Caco-2 (cell line): ENCODE data around the gene PIGH. TPM values are rescaled to one million over a fixed set of nuclear protein-coding genes. Genes with fewer than 3 reads are reported as not detected.

Source experiments
- Bru-seq: library from RNA; stranded (reverse); fragments of 400-500 nt; gene quantifications from one replicate; lab custom pipeline; 2021; lab: Mats Ljungman, UMichigan
- BruChase-seq, 2 experiments: library from RNA; stranded (reverse); fragments of 400-500 nt; gene quantifications; one replicate each; lab custom pipeline; 2021; lab: Mats Ljungman, UMichigan
- BruUV-seq: library from RNA; stranded (reverse); fragments of 400-500 nt; replicated peaks from 2 replicates; lab custom pipeline; 2021; lab: Mats Ljungman, UMichigan
- CTCF ChIA-PET: fragments of 300-600 bp; sonication (Branson Sonifier 250); formaldehyde crosslinking; loops from one replicate; lab custom pipeline; 2022; ENCODE audit warnings: antibody characterized with exemption; lab: Charles Lee
- POLR2A ChIA-PET: fragments of 300-600 bp; sonication (Branson Sonifier 250); formaldehyde crosslinking; loops from one replicate; lab custom pipeline; 2022; ENCODE audit warnings: antibody characterized with exemption; lab: Charles Lee
- DNase-seq, 2 experiments: peaks; one replicate each; pipeline versions ENCODE4 v3.0.0 to v3.0.0-alpha.2; 2020 to 2022
- H3K27me3 ChIP-seq: replicated peaks from 2 replicates; pipeline ENCODE4 v1.6.0; 2011; ENCODE audit warnings: low read length; ENCODE audit not compliant: control insufficient read depth, insufficient read depth
- H3K36me3 ChIP-seq: 2 replicates; pipeline ENCODE4 v1.5.1; 2011; ENCODE audit warnings: low read length; ENCODE audit not compliant: control insufficient read depth, insufficient read depth
- H3K4me1 ChIP-seq: fragments of 250-450 bp; sonication (Bioruptor Pico); 2 replicates; pipeline ENCODE4 v1.5.1; 2020; ENCODE audit warnings: mild to moderate bottlenecking
- H3K4me3 ChIP-seq: 2 replicates; pipeline ENCODE4 v1.5.1; 2011; ENCODE audit warnings: low read depth, mild to moderate bottlenecking, control low read depth, low read length
- H3K9me3 ChIP-seq: fragments of 250-450 bp; sonication (Bioruptor Pico); 2 replicates; pipeline ENCODE4 v1.5.1; 2020; ENCODE audit warnings: mild to moderate bottlenecking, moderate library complexity
- H3K27ac Mint-ChIP-seq: one replicate; pipeline ENCODE4 v1.8.0; 2022; ENCODE audit warnings: mixed read lengths; ENCODE audit not compliant: unreplicated experiment
- H3K27me3 Mint-ChIP-seq: one replicate; pipeline ENCODE4 v1.8.0; 2022; ENCODE audit warnings: mixed read lengths; ENCODE audit not compliant: insufficient read depth, unreplicated experiment
- H3K36me3 Mint-ChIP-seq: one replicate; pipeline ENCODE4 v1.8.0; 2022; ENCODE audit warnings: mild to moderate bottlenecking, mixed read lengths; ENCODE audit not compliant: insufficient read depth, unreplicated experiment
- H3K4me1 Mint-ChIP-seq: one replicate; pipeline ENCODE4 v1.8.0; 2022; ENCODE audit warnings: low read depth, mixed read lengths; ENCODE audit not compliant: unreplicated experiment
- H3K4me3 Mint-ChIP-seq: one replicate; pipeline ENCODE4 v1.8.0; 2022; ENCODE audit warnings: mild to moderate bottlenecking, moderate library complexity, mixed read lengths; ENCODE audit not compliant: unreplicated experiment
- H3K9me3 Mint-ChIP-seq: one replicate; pipeline ENCODE4 v1.8.0; 2022; ENCODE audit warnings: mixed read lengths; ENCODE audit not compliant: unreplicated experiment
- intact Hi-C: fragments of 100-400 bp; cut with micrococcal nuclease; formaldehyde crosslinking; loops from one replicate; pipeline ENCODE4 v1.10.0; 2022; ENCODE audit not compliant: unreplicated experiment
- long read RNA-seq: library from polyadenylated mRNA; stranded (forward); transcript quantifications from one replicate; pipeline ENCODE4 v2.0.0, GENCODE V29; 2022
- total RNA-seq: library from RNA; stranded (reverse); gene quantifications from 2 replicates; pipeline ENCODE4 v1.2.3, GENCODE V29; 2022
- TF ChIP-seq, protein P1 (sequence below), 2 experiments: fragments of 200-600 bp in 1 of 2; IDR thresholded peaks; 1 replicate in 1 of 2; 2 replicates in 1 of 2; pipeline versions ENCODE4 v1.5.1 to v1.8.0; 2011 to 2022; ENCODE audit warnings: antibody characterized with exemption in 1 of 2, control low read depth in 1 of 2, inconsistent platforms in 1 of 2, low read depth in 1 of 2, low read length in 1 of 2, mild to moderate bottlenecking in 1 of 2, moderate library complexity in 1 of 2; ENCODE audit not compliant: insufficient read depth in 1 of 2, severe bottlenecking in 1 of 2, unreplicated experiment in 1 of 2

The PIGH gene, protein sequence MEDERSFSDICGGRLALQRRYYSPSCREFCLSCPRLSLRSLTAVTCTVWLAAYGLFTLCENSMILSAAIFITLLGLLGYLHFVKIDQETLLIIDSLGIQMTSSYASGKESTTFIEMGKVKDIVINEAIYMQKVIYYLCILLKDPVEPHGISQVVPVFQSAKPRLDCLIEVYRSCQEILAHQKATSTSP
- total RNA-seq (16.9 and 20.4 TPM in 2 replicates), Bru-seq, nascent RNA (percentile 58 among the genes with signal in this experiment), BruChase-seq, experiment 1, labeled RNA remaining after a 2-hour chase (percentile 58 among the genes with signal in this experiment), BruChase-seq, experiment 2, labeled RNA remaining after a 6-hour chase (percentile 69 among the genes with signal in this experiment)
- long read RNA-seq, transcript PIGH-201 (4 exons, 1,420 nt) = major isoform, 59 of 69 reads
- long read RNA-seq, partial matches to known transcripts = 0 of 69 reads
- long read RNA-seq, other reads (novel, unspliced or antisense) = 5 of 69 reads

DNA sequence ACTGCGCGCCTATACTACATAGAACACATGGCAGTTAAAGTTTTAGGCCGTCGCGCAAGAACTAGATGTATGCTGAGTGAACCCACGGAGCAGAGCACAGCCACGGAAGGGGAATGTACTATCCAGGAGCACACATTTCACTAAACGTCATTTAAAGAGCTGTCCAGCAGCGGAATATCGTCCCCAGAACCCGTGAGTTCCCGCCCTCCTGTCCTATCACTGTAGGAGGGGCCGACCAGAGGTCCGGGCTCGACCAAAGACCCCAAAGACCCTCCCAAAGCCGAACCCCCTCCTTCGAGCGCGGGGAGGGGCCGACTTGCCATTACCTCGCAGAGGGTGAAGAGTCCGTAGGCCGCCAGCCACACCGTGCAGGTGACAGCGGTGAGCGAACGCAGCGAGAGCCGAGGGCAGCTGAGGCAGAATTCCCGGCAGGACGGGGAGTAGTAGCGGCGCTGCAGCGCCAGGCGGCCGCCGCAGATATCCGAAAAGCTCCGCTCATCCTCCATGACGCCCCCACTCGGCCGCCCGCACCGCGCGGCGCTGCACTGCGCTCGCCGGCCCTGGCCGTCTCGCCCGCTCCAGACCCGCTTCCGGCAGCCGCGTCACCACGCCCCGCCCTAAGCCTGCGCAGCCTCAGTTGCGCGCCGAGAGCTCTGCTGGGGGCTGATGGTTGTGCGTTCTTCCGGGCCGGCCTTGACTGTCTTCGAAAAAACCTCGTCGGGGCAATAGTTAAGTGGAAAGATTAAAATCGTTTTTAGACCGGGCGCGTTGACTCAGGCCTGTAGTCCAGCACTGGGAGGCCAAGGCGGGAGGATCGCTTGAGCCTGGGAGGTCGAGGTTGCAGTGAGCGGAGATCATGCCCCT lies at the start of gene PIGH:
Gene PIGH, minus strand, starts transcription at position 571 of the 864 bp plus-strand sequence. Its CDS starts 65 bp downstream, at position 506.
- Mint-ChIP-seq H3K36me3 (peaks cover 13% of the 10 kb centered on the region), H3K4me3 (peak within 1 kb of the TSS; percentile 88), H3K4me1 (peaks cover 6% of the 10 kb centered on the region), H3K27ac (peak within 1 kb of the TSS; percentile 87), H3K27me3 (no peaks in the 10 kb centered on the region), H3K9me3 (no peaks in the 10 kb centered on the region)
- no TSS peak for BruUV-seq
- POLR2A ChIA-PET = interaction anchor here (0.6 to 1.7 kb wide), 11 partner anchors 15 to 1661 kb away, joined by 3 to 15 read pairs (median 3); partner anchors contain the start of genes ARG2, RDH11 and ZFYVE26
- H3K4me1 ChIP-seq = peaks cover 8% of the 10 kb centered on the region; the same call in 1 of the 2 replicates
- CTCF ChIA-PET = interaction anchor here (0.5 to 3.0 kb wide), 26 partner anchors 9 to 187 kb away, joined by 3 to 33 read pairs (median 6); partner anchors contain the start of genes RDH11 and VTI1B
- H3K4me3 ChIP-seq = peak within 1 kb of the TSS; percentile 95
- peak; percentile 92 to 96 for DNase-seq
- intact Hi-C loops = loop anchor here (1.0 kb wide), 2 partner anchors 16 to 19 kb away; partner anchors contain the start of gene ARG2
- TF ChIP-seq, protein P1, sequence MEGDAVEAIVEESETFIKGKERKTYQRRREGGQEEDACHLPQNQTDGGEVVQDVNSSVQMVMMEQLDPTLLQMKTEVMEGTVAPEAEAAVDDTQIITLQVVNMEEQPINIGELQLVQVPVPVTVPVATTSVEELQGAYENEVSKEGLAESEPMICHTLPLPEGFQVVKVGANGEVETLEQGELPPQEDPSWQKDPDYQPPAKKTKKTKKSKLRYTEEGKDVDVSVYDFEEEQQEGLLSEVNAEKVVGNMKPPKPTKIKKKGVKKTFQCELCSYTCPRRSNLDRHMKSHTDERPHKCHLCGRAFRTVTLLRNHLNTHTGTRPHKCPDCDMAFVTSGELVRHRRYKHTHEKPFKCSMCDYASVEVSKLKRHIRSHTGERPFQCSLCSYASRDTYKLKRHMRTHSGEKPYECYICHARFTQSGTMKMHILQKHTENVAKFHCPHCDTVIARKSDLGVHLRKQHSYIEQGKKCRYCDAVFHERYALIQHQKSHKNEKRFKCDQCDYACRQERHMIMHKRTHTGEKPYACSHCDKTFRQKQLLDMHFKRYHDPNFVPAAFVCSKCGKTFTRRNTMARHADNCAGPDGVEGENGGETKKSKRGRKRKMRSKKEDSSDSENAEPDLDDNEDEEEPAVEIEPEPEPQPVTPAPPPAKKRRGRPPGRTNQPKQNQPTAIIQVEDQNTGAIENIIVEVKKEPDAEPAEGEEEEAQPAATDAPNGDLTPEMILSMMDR (IDR thresholded peaks at IDR 0.05; ENCODE audit: insufficient read depth in 1 of 2, low read depth in 1 of 2, low read length in 1 of 2, severe bottlenecking in 1 of 2, unreplicated experiment in 1 of 2) = peak; percentile 80 to 85
- H3K9me3 ChIP-seq = no peaks in the 10 kb centered on the region
- H3K36me3 ChIP-seq = no peaks in the 10 kb centered on the region
- H3K27me3 ChIP-seq = no peaks in the 10 kb centered on the region

DNA sequence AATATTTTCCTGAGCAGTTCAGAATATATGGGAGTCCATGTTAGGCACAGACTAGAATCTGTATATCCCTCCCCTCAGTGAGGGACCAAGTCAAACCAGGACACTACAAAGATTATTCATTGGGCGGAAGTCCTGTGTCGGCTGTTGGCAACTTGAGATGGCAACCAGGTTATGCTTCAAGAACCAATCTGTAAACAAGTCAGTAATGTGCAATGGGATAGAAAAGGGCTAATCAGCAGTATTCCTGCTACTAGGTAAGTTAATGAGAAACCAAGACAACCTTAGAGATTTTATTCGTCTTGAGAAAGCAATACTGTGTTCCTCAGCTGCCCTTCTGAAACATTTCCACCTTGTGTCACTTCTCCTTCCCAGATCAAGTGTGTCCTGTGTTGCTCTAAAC lies 46.1 kb upstream of the PIGH start:
- no TSS peak for BruUV-seq
- no peaks in the 10 kb centered on the region for H3K27me3 Mint-ChIP-seq

More for the DNA sequence above, 46.1 kb upstream of the PIGH start:
- Histone ChIP-seq H3K36me3 (peaks cover 2% of the 10 kb centered on the region; the same call in 1 of the 2 replicates), H3K27me3 (no peaks in the 10 kb centered on the region), H3K4me3 (no peak overlapping the region), H3K4me1 (0 out of 2 replicates have a peak, but pooled peaks cover 10% of the 10 kb centered on the region), H3K9me3 (no peaks in the 10 kb centered on the region)
- no peak overlapping the region for H3K27ac Mint-ChIP-seq
- H3K4me3 Mint-ChIP-seq = no peak overlapping the region
- TF ChIP-seq, protein P1 (IDR thresholded peaks at IDR 0.05; ENCODE audit: insufficient read depth in 1 of 2, low read depth in 1 of 2, low read length in 1 of 2, severe bottlenecking in 1 of 2, unreplicated experiment in 1 of 2) = no peak
- ChIA-PET CTCF (no interaction called here), POLR2A (no interaction called here)
- H3K4me1 Mint-ChIP-seq = no peaks in the 10 kb centered on the region
- H3K36me3 Mint-ChIP-seq = peaks cover 47% of the 10 kb centered on the region
- intact Hi-C loops = no loop called here
- no peak for DNase-seq
- H3K9me3 Mint-ChIP-seq = no peaks in the 10 kb centered on the region
